ENCODE measurements around the gene VMO1.

DNA sequence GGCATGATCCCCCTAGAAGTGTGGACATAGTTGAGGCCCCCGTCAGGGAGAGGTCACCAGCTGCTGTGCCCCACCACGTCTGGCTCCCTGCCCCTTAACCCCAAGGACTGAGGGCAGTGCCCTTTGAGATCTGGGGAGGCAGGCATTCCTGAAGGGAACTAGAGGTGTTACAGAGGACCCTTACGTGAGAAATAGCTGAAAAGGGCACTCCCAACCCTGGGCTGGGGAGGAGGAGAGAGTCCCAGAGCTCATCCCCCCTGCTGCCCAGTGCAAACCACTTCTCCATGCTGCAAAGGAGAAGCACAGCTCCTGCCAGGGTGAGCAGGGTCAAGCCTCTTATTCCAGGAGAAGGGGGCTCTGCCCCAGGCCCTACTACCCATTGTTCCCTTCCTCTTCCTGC lies 36.7 kb upstream of the VMO1 start:
- TF ChIP-seq, protein P1, sequence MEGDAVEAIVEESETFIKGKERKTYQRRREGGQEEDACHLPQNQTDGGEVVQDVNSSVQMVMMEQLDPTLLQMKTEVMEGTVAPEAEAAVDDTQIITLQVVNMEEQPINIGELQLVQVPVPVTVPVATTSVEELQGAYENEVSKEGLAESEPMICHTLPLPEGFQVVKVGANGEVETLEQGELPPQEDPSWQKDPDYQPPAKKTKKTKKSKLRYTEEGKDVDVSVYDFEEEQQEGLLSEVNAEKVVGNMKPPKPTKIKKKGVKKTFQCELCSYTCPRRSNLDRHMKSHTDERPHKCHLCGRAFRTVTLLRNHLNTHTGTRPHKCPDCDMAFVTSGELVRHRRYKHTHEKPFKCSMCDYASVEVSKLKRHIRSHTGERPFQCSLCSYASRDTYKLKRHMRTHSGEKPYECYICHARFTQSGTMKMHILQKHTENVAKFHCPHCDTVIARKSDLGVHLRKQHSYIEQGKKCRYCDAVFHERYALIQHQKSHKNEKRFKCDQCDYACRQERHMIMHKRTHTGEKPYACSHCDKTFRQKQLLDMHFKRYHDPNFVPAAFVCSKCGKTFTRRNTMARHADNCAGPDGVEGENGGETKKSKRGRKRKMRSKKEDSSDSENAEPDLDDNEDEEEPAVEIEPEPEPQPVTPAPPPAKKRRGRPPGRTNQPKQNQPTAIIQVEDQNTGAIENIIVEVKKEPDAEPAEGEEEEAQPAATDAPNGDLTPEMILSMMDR (IDR thresholded peaks at IDR 0.05) = no peak
- TF ChIP-seq POLR2A (IDR thresholded peaks at IDR 0.05) = no peak

Measured in right lobe of liver (tissue), 4 donors.